NOMO-1 treated with dmso at 0.1 percent for 144 hours (cell line): Measurements from ENCODE around the gene LAMC3.
"Not testable (repeated sequence)": the region's sequence is repeated elsewhere in the genome, so short reads cannot be mapped to it uniquely, and the experiment has no call there.

Experiments
- DNase-seq: peaks from one replicate; lab custom pipeline; 2025; ENCODE audit not compliant: unreplicated experiment; lab: John Stamatoyannopoulos, UW

LAMC3 gene

GRCh38 chr9:130990978-130991777 lies 17.8 kb upstream of the LAMC3 start:
- no peak for DNase-seq

GRCh38 chr9:130991778-130992681 lies 16.9 kb upstream of the LAMC3 start:
- DNase-seq, result no peak

- DNase-seq, result no peak
Measured at GRCh38 chr9:130992682-130993032, 16.3 kb upstream of the LAMC3 start.

GRCh38 chr9:130993303-130994030 lies 15.5 kb upstream of the LAMC3 start:
- no peak for DNase-seq

- DNase-seq, result no peak
Measured at GRCh38 chr9:130994135-130995085, 14.6 kb upstream of the LAMC3 start.

GRCh38 chr9:130995086-130996011 lies 13.6 kb upstream of the LAMC3 start:
- peak; percentile 54 for DNase-seq

- no peak for DNase-seq
Measured at GRCh38 chr9:130996205-130996604, 12.8 kb upstream of the LAMC3 start.

GRCh38 chr9:130996676-130997394 lies 12.1 kb upstream of the LAMC3 start:
- DNase-seq, result no peak

GRCh38 chr9:130997395-130997684 lies 11.6 kb upstream of the LAMC3 start:
- no peak for DNase-seq

- peak; percentile 45 for DNase-seq
Measured at GRCh38 chr9:130997925-130998596, 10.9 kb upstream of the LAMC3 start.

- no peak for DNase-seq
Measured at GRCh38 chr9:130998597-130999244, 10.3 kb upstream of the LAMC3 start.

- DNase-seq, result no peak
Measured at GRCh38 chr9:130999245-130999623, 9.7 kb upstream of the LAMC3 start.

- DNase-seq, result not testable (repeated sequence)
Measured at GRCh38 chr9:131000526-131000925, 8.4 kb upstream of the LAMC3 start.

- DNase-seq, result no peak
Measured at GRCh38 chr9:131001021-131001420, 8.0 kb upstream of the LAMC3 start.

- no peak for DNase-seq
Measured at GRCh38 chr9:131001990-131002389, 7.0 kb upstream of the LAMC3 start.

GRCh38 chr9:131006601-131007000 lies 2.4 kb upstream of the LAMC3 start:
- no peak for DNase-seq

GRCh38 chr9:131008086-131008485 lies 888 bp upstream of the LAMC3 start:
- DNase-seq, result no peak

- DNase-seq, result no peak
Measured at GRCh38 chr9:131008563-131008908, 438 bp upstream of the LAMC3 start.
